HG02763 (cell line): Measurements from ENCODE around the gene ATL2.
"Not testable (repeated sequence)": the region's sequence is repeated elsewhere in the genome, so short reads cannot be mapped to it uniquely, and the experiment has no call there.

Source experiments
- ATAC-seq: cut with Tn5 transposase; IDR thresholded peaks from one replicate; pipeline ENCODE4 v1.9.1; 2021; ENCODE audit warnings: mild to moderate bottlenecking, moderate library complexity; ENCODE audit not compliant: unreplicated experiment

The ATL2 gene

GRCh38 chr2:38377050-38377828 lies at the start of gene ATL2:
Gene ATL2, minus strand, starts transcription at chr2:38377273. Its CDS starts 13 bp downstream, at chr2:38377260.
- ATAC-seq: peak; percentile 82

GRCh38 chr2:38423763-38424162 lies 46.7 kb upstream of the ATL2 start:
- no peak for ATAC-seq

- no peak for ATAC-seq
Measured at GRCh38 chr2:38421274-38422056, 44.4 kb upstream of the ATL2 start.

- ATAC-seq: no peak
Measured at GRCh38 chr2:38419499-38419898, 42.4 kb upstream of the ATL2 start.

GRCh38 chr2:38418735-38419134 lies 41.7 kb upstream of the ATL2 start:
- no peak for ATAC-seq

- ATAC-seq: no peak
Measured at GRCh38 chr2:38417745-38418689, 40.9 kb upstream of the ATL2 start.

- no peak for ATAC-seq
Measured at GRCh38 chr2:38416296-38417036, 39.4 kb upstream of the ATL2 start.

- no peak for ATAC-seq
Measured at GRCh38 chr2:38415728-38416291, 38.7 kb upstream of the ATL2 start.

- no peak for ATAC-seq
Measured at GRCh38 chr2:38415023-38415422, 38.0 kb upstream of the ATL2 start.

GRCh38 chr2:38412235-38412871 lies 35.3 kb upstream of the ATL2 start:
- not testable (repeated sequence) for ATAC-seq

GRCh38 chr2:38409156-38410102 lies 32.4 kb upstream of the ATL2 start:
- ATAC-seq: peak; percentile 58

GRCh38 chr2:38407111-38407682 lies 30.1 kb upstream of the ATL2 start:
- no peak for ATAC-seq

GRCh38 chr2:38406597-38407110 lies 29.6 kb upstream of the ATL2 start:
- ATAC-seq: no peak

- ATAC-seq: no peak
Measured at GRCh38 chr2:38405917-38406596, 29.0 kb upstream of the ATL2 start.

GRCh38 chr2:38400513-38400912 lies 23.4 kb upstream of the ATL2 start:
- ATAC-seq: no peak

- no peak for ATAC-seq
Measured at GRCh38 chr2:38398739-38399138, 21.7 kb upstream of the ATL2 start.

GRCh38 chr2:38394903-38395341 lies 17.8 kb upstream of the ATL2 start:
- ATAC-seq: no peak
